LoVo (cell line): ENCODE data around the gene BARX1.
"Not testable (repeated sequence)": the region's sequence is repeated elsewhere in the genome, so short reads cannot be mapped to it uniquely, and the experiment has no call there.

Experiments used
- DNase-seq: peaks from one replicate; pipeline ENCODE4 v3.0.0-alpha.2; 2016; ENCODE audit warnings: low spot score

Gene BARX1

GRCh38 chr9:93965830-93966577 is 10.8 kb upstream of the BARX1 start:
- no peak for DNase-seq

- no peak for DNase-seq
Measured at GRCh38 chr9:93964685-93965084, 9.5 kb upstream of the BARX1 start.

GRCh38 chr9:93963969-93964368 is 8.8 kb upstream of the BARX1 start:
- DNase-seq = no peak

DNA sequence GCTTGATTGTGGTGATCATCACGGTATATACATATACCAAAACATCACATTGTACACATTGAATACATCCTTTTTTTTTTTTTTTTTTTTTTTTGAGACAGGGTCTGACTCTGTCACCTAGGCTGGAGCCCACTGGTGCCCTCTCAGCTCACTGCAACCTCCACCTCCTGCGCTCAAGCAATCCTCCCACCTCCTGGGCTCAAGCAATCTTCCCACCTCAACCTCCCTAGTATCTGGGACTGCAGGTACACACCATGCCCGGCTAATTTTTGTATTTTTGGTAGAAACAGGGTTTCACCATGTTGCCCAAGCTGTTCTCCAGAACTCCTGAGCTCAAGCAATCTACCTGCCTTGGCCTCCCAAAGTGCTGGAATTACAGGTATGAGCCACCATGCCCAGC is 8.3 kb upstream of the BARX1 start:
- not testable (repeated sequence) for DNase-seq

DNA sequence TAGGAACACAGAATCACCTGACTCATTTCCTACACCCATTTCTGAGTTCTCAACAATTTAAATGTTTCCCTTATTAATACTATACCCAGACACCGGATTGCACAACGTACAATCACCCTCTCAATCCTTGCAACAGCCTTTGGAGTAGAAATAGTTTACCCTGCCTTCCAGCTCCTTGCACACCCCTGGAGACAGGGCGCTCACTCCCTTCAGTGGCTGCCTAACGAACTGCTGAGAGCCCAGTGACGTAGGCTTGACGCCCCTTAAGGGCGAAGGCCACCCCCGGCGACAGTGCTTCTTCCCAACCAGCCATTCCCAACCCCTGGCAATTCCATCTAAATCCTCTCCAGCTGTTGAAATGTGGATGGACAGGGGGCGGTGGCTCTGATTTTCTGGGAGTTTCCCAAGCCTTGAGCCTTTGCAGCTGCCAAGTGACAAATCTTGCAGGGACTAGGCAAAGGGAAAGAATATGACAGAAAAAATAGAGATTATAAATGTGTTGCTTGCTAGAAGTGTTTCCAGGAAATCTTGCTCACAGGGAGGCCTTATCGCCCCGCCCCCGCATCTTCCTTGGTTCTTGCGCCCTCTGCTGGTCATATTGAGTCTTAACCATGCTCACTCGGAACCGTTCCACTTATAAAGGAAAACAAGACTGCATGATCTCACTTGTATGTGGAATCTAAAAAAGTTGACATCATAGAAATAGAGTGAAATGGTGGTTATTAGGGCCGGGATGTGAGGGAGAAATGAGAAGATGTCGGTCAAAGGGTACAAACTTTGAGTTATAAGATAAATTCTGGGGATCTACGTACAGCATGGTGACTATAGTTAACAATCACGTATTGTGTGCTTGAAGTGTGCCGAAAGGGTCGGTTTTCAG is 7.6 kb upstream of the BARX1 start:
- DNase-seq = peak; percentile 83

DNA sequence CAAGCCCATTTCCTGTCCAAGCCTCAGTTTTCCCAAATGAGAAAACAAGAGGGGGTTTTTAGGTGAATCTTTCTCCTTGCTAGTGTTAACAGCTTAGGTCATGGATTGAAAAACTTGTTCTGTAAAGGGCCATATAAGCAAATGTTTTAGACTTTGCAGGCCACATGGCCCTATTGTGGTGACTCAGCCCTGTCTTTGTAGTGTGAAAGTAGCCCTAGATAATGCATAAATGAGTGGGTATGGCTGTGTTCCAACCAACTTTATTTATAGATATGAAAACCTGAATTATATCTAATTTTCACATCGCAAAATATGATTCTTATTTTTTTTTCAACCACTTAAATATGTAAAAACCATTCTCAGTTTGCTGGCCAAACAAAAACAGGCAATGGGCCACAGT is 6.9 kb upstream of the BARX1 start:
- DNase-seq = no peak

DNA sequence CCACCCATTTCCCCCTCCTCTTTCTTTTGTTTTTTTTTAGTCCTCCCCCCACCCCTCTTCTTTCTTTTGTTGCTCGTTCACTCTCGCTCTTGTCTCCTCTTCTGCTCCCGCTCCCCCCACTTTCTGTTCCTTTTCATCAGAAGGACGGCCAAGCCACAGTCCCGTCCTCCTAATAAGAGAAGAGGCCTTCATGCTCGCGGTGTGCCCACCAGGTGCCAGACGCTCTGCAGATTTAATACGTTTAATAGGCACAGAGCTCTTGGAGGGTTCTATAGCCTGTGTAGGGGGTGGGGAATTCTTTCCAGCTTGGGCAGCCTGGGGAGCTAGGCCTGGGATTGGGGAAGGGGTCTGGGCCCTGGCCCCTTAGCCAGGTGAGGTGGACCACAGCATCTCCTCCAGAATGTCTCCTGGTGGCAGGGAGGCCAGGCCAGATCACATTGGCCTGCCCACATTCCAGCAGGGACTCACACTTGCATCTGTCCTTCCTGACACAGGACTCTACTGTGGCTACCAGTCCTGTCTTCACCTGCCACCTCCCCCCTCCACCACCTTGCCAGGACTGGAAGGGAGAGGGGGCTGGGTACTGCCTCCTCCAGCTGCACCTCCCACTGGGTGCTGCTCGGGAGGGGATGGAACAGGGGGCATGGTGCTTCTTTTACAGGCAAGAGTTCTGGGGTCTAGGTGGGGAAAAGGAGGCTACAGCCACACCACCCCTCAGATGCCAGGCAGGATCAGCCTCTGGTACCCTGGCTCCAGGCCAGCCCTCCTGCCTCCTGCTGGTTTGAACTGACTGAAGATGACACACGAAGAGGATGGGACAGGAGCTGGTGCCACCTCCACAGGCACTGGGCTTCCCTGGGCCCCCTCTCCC is 6.1 kb upstream of the BARX1 start:
- no peak for DNase-seq

DNA sequence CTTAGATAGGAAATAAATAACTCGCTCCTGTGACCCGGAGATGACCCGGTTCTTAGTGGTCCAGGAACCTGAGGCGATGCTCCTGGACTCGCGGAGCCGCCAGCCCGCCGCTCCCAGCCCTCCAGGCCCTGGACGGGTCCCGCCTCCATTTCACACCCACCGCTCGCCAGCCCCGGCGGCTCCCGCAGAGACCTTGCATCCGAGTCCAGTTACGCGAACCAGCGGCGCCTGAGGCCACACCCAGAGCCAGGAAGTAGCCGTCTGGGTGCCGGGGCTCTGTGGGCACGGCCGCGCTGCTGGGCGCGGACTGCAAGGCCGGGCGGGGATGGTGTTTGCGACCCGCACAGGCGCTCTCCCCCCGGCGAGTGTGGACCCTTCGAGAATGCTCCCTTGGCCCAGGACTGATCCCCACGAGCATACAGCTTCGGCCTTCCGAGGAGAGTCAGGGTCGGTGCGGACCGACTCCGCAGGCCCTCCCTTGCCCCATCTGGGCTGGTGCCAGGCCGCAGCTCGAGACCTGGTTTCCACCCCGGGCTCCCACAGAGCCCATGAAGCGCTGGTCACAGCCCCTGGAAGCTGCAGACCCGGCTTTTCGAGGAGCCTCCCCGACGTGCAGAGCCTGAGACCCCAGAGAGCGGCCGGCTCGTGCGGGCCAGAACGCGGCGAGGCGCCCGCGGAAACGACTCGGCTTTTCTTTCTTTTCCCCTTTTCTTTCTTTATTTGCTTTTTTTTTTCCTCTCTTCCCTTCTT is 5.2 kb upstream of the BARX1 start:
- DNase-seq = no peak

GRCh38 chr9:93959739-93960154 is 4.6 kb upstream of the BARX1 start:
- no peak for DNase-seq

GRCh38 chr9:93958819-93959682 is 3.9 kb upstream of the BARX1 start:
- DNase-seq = no peak

GRCh38 chr9:93958121-93958818 is 3.1 kb upstream of the BARX1 start:
- no peak for DNase-seq

DNA sequence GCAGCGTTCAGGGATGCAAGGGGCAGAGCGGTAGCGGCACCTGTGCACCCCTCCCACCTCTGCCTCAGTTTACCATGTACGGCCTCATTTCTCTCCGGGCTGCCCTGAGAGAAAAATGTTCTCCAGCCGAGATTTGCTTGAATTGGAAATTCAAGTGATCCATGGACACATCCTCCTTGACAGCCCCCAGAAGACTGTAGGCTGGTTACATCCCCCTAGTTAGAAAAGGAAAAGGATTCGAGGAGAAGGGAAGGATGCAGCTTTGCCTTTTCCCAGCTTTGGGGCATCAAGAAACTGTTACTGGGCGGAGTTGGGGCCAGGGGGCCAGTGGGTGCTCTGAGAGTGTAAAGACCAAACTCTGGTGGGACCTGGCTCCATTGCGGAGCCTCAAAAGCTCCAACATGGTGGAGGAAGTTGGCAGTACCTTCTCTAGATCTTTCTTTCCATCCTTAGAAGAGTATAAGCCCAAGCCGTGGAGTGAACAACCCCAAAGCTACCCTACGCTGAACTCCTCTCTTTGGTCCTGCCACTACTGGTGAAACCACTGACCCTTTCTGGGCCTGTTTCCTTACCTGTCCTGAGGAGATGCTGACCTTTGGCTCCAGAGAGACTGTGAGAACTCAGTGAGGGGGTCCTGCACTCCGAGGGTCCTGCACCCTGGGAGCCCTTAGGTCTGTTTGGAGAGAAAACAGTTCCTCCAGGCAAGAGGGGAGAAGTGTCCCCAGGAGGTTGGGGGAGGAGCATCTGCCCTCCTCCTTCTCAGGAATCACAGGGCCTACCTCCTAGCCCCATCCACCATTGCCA is 1.0 kb upstream of the BARX1 start:
- no peak for DNase-seq

- DNase-seq = no peak
Measured at GRCh38 chr9:93954434-93955061, 607 bp downstream of the BARX1 start.

DNA sequence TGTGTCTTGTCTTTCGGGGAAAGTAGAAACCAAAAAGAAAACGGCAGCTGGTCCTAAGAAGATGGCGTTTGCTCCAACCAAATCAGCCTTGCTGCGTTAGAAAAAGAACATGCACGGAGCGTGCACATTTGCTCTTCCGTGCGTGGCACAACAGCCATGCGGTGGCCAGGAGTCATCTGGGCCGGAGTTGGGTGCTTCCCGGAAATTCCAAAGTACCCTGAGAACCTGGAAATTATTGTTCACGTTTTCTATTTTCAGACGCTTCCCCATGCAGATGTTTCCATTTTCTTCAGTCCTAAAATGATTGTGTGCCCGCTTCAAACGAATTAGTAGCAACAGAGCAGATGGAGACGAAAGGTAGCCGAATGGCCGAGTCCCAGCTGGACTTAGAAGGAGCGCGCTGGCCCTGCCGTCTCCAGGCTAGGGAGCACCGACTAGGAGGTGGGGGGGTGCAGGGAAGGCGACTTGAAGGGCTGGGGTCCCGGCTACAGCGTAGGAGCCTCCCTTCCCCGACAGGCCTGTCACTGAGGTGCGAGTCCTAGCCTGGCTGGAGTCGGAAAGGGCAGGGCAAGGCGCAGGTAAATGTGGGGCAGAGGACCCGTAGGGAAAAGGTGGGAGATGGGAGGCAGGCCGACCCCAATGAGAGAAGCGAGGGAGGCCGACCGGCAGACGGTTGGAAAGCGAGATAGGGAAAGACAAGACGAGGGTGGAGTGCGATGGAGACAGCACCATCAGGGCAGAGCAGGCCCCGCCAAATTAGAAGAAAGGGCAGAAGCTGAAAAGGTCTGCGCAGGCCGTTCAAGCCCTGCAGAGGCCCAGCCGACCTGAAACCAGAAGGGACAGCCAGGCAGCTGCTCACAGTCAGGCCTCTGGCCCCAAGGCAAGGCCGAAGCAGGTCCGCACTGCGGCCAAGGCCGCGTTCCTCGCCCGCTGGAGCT is 1.4 kb downstream of the BARX1 start:
- DNase-seq = no peak

GRCh38 chr9:93952784-93953495 is 2.2 kb downstream of the BARX1 start:
- no peak for DNase-seq

- DNase-seq = no peak
Measured at GRCh38 chr9:93952119-93952783, 2.9 kb downstream of the BARX1 start.
